Prostate gland (tissue), 2 donors: Measurements from ENCODE around the gene TARBP1. TPM values are rescaled to one million over a fixed set of nuclear protein-coding genes. Genes with fewer than 3 reads are reported as not detected.

ENCODE experiments used
- DNase-seq: peaks from one replicate; pipeline ENCODE4 v3.0.0-alpha.2; 2019; ENCODE audit warnings: low spot score
- H3K27ac ChIP-seq, 2 donors: fragments of 200-600 bp; sonication (generic); 2 replicates each; pipeline ENCODE4 v1.5.1; 2017 to 2019
- H3K27me3 ChIP-seq: fragments of 200-600 bp; sonication (generic); replicated peaks from 2 replicates; pipeline ENCODE4 v1.5.1; 2019; ENCODE audit not compliant: insufficient read depth
- H3K36me3 ChIP-seq, 2 donors: fragments of 200-600 bp; sonication (generic); 1 replicate in 1 of 2; 2 replicates in 1 of 2; pipeline versions ENCODE4 v1.5.1 to v1.8.1; 2017 to 2019
- H3K4me1 ChIP-seq: fragments of 200-600 bp; sonication (generic); replicated peaks from 2 replicates; pipeline ENCODE4 v1.5.1; 2019
- H3K4me3 ChIP-seq, 2 donors: fragments of 200-600 bp; sonication (generic); 2 replicates each; pipeline ENCODE4 v1.5.1; 2017 to 2019
- H3K9me3 ChIP-seq: fragments of 200-600 bp; sonication (generic); 2 replicates; pipeline ENCODE4 v1.5.1; 2017
- POLR2A ChIP-seq: fragments of 450-650 bp; IDR thresholded peaks from one replicate; pipeline ENCODE4 v1.6.1; 2016; ENCODE audit warnings: antibody characterized with exemption, mild to moderate bottlenecking
- POLR2AphosphoS5 ChIP-seq: sonication (generic); formaldehyde crosslinking; IDR thresholded peaks from one replicate; pipeline ENCODE4 v1.6.1; 2017; ENCODE audit warnings: antibody characterized with exemption
- WGBS: methylation state at CpG from one replicate; pipeline ENCODE4 v1.1.5; 2018; 5-methylcytosine and 5-hydroxymethylcytosine counted together
- intact Hi-C: fragments of 100-400 bp; cut with DNase I; formaldehyde crosslinking; loops from one replicate; pipeline ENCODE4 v1.14.2; 2022
- total RNA-seq, 2 donors: library from RNA; depleted of rRNA; stranded (reverse); fragments of >200 nt; gene quantifications; one replicate each; pipeline ENCODE4 v1.1.0, GENCODE V29; 2016
- TF ChIP-seq, protein P1 (sequence below), 4 experiments: fragments of 200-600 bp in 2 of 4; fragments of 450-650 bp in 2 of 4; sonication (generic) in 2 of 4; IDR thresholded peaks; 1 replicate in 3 of 4; 2 replicates in 1 of 4; pipeline ENCODE4 v1.5.1; 2016 to 2019; ENCODE audit warnings: antibody characterized with exemption in 4 of 4, mild to moderate bottlenecking in 2 of 4, moderate library complexity in 2 of 4

The TARBP1 gene
- total RNA-seq, 2 donors from 2014 or later = 24.8 to 33.0 TPM

- TF ChIP-seq, protein P1, sequence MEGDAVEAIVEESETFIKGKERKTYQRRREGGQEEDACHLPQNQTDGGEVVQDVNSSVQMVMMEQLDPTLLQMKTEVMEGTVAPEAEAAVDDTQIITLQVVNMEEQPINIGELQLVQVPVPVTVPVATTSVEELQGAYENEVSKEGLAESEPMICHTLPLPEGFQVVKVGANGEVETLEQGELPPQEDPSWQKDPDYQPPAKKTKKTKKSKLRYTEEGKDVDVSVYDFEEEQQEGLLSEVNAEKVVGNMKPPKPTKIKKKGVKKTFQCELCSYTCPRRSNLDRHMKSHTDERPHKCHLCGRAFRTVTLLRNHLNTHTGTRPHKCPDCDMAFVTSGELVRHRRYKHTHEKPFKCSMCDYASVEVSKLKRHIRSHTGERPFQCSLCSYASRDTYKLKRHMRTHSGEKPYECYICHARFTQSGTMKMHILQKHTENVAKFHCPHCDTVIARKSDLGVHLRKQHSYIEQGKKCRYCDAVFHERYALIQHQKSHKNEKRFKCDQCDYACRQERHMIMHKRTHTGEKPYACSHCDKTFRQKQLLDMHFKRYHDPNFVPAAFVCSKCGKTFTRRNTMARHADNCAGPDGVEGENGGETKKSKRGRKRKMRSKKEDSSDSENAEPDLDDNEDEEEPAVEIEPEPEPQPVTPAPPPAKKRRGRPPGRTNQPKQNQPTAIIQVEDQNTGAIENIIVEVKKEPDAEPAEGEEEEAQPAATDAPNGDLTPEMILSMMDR (IDR thresholded peaks at IDR 0.05) = no peak
- TF ChIP-seq POLR2A = no peak
- TF ChIP-seq POLR2AphosphoS5 = no peak
- DNase-seq = no peak
- H3K36me3 ChIP-seq = no peaks in the 10 kb centered on the region
- H3K9me3 ChIP-seq = no peaks in the 10 kb centered on the region
- no peak overlapping the region for H3K4me3 ChIP-seq
- H3K27me3 ChIP-seq = no peaks in the 10 kb centered on the region
- 92% methylated on average over 6 of the region's 6 CpGs for WGBS
- intact Hi-C loops = no loop called here
- no peaks in the 10 kb centered on the region for H3K4me1 ChIP-seq
- no peak overlapping the region for H3K27ac ChIP-seq
These were observed 82.1 kb downstream of the TARBP1 start for GRCh38 chr1:234396871-234397270.

GRCh38 chr1:234396092-234396491, 82.9 kb downstream of the TARBP1 start:
- no peak for TF ChIP-seq POLR2AphosphoS5
- no peak for TF ChIP-seq POLR2A
- TF ChIP-seq, protein P1 (IDR thresholded peaks at IDR 0.05) = no peak
- H3K27me3 ChIP-seq = no peaks in the 10 kb centered on the region
- WGBS = 94% methylated on average over 8 of the region's 8 CpGs
- no peaks in the 10 kb centered on the region for H3K9me3 ChIP-seq
- H3K4me1 ChIP-seq = no peaks in the 10 kb centered on the region
- intact Hi-C loops = no loop called here
- H3K4me3 ChIP-seq = no peak overlapping the region
- no peak for DNase-seq
- no peak overlapping the region for H3K27ac ChIP-seq
- no peaks in the 10 kb centered on the region for H3K36me3 ChIP-seq

GRCh38 chr1:234395297-234395696, 83.7 kb downstream of the TARBP1 start:
- H3K36me3 ChIP-seq = no peaks in the 10 kb centered on the region

GRCh38 chr1:234393190-234393589, 85.8 kb downstream of the TARBP1 start:
- H3K4me1 ChIP-seq = no peaks in the 10 kb centered on the region
- no peak for DNase-seq
- no peaks in the 10 kb centered on the region for H3K27me3 ChIP-seq
- TF ChIP-seq POLR2A (no peak), POLR2AphosphoS5 (no peak)
- TF ChIP-seq, protein P1 (IDR thresholded peaks at IDR 0.05) = no peak
- H3K4me3 ChIP-seq = no peak overlapping the region
- 73% methylated on average over 6 of the region's 6 CpGs for WGBS
- no peaks in the 10 kb centered on the region for H3K36me3 ChIP-seq
- intact Hi-C loops = no loop called here
- H3K27ac ChIP-seq = no peak overlapping the region
- no peaks in the 10 kb centered on the region for H3K9me3 ChIP-seq

More at GRCh38 chr1:234395297-234395696, 83.7 kb downstream of the TARBP1 start:
- Histone ChIP-seq H3K27ac (no peak overlapping the region), H3K9me3 (no peaks in the 10 kb centered on the region), H3K4me1 (no peaks in the 10 kb centered on the region), H3K27me3 (no peaks in the 10 kb centered on the region), H3K4me3 (no peak overlapping the region)
- WGBS = 94% methylated on average over 5 of the region's 5 CpGs
- DNase-seq = no peak
- intact Hi-C loops = no loop called here
- TF ChIP-seq, protein P1 (IDR thresholded peaks at IDR 0.05) = no peak
- TF ChIP-seq POLR2A = no peak

- no peak for TF ChIP-seq POLR2A
- TF ChIP-seq POLR2AphosphoS5 = no peak
- TF ChIP-seq, protein P1 (IDR thresholded peaks at IDR 0.05) = no peak
- no peak overlapping the region for H3K27ac ChIP-seq
- H3K4me1 ChIP-seq = no peaks in the 10 kb centered on the region
- no peaks in the 10 kb centered on the region for H3K27me3 ChIP-seq
- no peak overlapping the region for H3K4me3 ChIP-seq
- H3K9me3 ChIP-seq = no peaks in the 10 kb centered on the region
- WGBS = 93% methylated on average over 6 of the region's 6 CpGs
- no peak for DNase-seq
- intact Hi-C loops = no loop called here
- H3K36me3 ChIP-seq = no peaks in the 10 kb centered on the region
These were observed 90.9 kb downstream of the TARBP1 start for GRCh38 chr1:234388094-234388493.
